H1 (cell line): ENCODE measurements around the gene EEIG1. TPM values are rescaled to one million over a fixed set of nuclear protein-coding genes. Genes with fewer than 3 reads are reported as not detected.

ENCODE experiments used
- BACH1 ChIP-seq: IDR thresholded peaks from 2 replicates; pipeline ENCODE4 v1.6.1; 2012; ENCODE audit warnings: low read length, improper control_type of control experiment
- CREB1 ChIP-seq: IDR thresholded peaks from 2 replicates; pipeline ENCODE4 v1.6.1; 2012; ENCODE audit warnings: inconsistent platforms
- HDAC6 ChIP-seq: IDR thresholded peaks from one replicate; pipeline ENCODE4 v1.7.1; 2012; ENCODE audit warnings: low read depth, mild to moderate bottlenecking, inconsistent platforms, low read length, moderate library complexity
- RFX5 ChIP-seq: IDR thresholded peaks from 2 replicates; pipeline ENCODE4 v1.6.1; 2011; ENCODE audit warnings: low read depth, low read length, improper control_type of control experiment, borderline replicate concordance
- RNF2 ChIP-seq: fragments of 200-900, 300-1000 bp; sonication (generic); IDR thresholded peaks from 2 replicates; pipeline ENCODE4 v1.7.1; 2016; ENCODE audit warnings: borderline replicate concordance, low read depth, mild to moderate bottlenecking, antibody characterized with exemption, low read length; ENCODE audit not compliant: poor library complexity, severe bottlenecking; ENCODE audit errors: missing control alignments
- TAF7 ChIP-seq: optimal IDR thresholded peaks from 2 replicates; pipeline ENCODE3; 2011; ENCODE audit warnings: low read depth, mild to moderate bottlenecking, inconsistent platforms, low read length, moderate library complexity, borderline replicate concordance
- polyA plus RNA-seq, 7 experiments: library from polyadenylated mRNA; depleted of rRNA in 3 of 7; stranded (reverse) in 5 of 7; unstranded in 2 of 7; fragments of >200 nt in 5 of 7; fragments of 200-250 nt in 2 of 7; gene quantifications; 1 replicate in 5 of 7; 2 replicates in 1 of 7; 4 replicates in 1 of 7; pipeline versions ENCODE4 v1.2.1 to v1.2.3, GENCODE V29; 2011 to 2013; ENCODE audit warnings: missing spikeins in 2 of 7, mixed read lengths in 2 of 7
- total RNA-seq: library from RNA; stranded (reverse); fragmentation: NEBNext Ultra II Directional; extraction: Animal tissue kit (Norgen Biotek cat#: 25700); gene quantifications from 2 replicates; pipeline ENCODE4 v1.2.1, GENCODE V29; 2021
- TF ChIP-seq, protein P1 (sequence below): IDR thresholded peaks from 2 replicates; pipeline ENCODE4 v1.6.1; 2012; ENCODE audit warnings: low read length, inconsistent platforms

Gene EEIG1
- total and polyA plus RNA-seq, 2 of the 8 experiments (the other 6 are each of a cell fraction or from before 2014, with no cell fraction given): 29.8 to 50.8 TPM

DNA sequence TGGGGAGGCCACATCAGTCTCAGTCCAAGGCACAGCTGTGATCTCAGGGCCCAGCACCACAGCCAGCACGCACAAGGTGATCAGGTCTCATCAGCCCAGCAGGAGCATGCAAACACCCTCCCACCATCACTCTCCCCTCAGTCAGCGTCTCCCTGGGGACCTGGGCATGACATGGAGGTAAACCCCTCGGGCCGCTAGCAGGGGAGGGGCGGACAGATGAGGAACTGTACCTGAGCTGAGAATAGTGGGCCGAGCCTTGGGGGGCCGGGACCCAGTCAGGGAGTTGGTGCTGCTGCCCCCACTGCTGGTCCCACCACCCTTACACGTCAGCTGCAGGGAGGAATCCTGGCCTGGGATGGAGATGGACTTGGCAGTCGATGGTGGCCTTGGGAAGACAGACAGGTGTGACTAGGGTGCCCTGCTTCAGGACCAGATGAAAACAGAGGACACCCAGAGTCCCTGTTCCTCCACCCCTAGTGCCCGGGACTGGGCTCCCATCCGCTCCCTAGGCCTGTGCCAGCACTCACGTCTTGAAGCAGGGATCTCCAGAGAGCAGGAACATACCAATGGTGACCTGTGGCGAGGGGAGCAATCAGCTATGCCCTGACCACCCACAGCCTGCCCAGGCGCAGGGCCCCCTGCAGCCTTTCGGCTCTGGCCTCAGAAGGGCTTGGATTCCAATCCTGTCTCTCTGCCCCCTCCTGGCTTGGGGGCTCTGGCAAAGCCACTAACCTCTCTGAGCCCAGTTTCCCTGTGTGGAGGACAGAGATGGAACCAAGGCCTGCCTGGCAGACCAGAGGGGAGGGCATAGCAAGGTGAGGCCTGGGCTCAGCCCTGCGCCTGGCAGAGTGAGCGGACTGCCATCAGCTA lies 32.7 kb downstream of the EEIG1 start (continued):
- TF ChIP-seq BACH1 (no peak), RNF2 (no peak), HDAC6 (no peak), CREB1 (no peak), TAF7 (no peak), RFX5 (no peak)
- TF ChIP-seq, protein P1, sequence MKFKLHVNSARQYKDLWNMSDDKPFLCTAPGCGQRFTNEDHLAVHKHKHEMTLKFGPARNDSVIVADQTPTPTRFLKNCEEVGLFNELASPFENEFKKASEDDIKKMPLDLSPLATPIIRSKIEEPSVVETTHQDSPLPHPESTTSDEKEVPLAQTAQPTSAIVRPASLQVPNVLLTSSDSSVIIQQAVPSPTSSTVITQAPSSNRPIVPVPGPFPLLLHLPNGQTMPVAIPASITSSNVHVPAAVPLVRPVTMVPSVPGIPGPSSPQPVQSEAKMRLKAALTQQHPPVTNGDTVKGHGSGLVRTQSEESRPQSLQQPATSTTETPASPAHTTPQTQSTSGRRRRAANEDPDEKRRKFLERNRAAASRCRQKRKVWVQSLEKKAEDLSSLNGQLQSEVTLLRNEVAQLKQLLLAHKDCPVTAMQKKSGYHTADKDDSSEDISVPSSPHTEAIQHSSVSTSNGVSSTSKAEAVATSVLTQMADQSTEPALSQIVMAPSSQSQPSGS: no peak
